GM21786 (cell line): ENCODE measurements around the gene ADIPOR2.
"Not testable (repeated sequence)": the region's sequence is repeated elsewhere in the genome, so short reads cannot be mapped to it uniquely, and the experiment has no call there.

ENCODE experiments used
- ATAC-seq: cut with Tn5 transposase; IDR thresholded peaks from one replicate; pipeline ENCODE4 v1.9.1; 2021; ENCODE audit not compliant: unreplicated experiment

Gene ADIPOR2

GRCh38 chr12:1702713-1703112 is 11.8 kb downstream of the ADIPOR2 start:
- ATAC-seq, result no peak

- no peak for ATAC-seq
Observed at GRCh38 chr12:1703771-1704722, 13.2 kb downstream of the ADIPOR2 start.

GRCh38 chr12:1705774-1706631 is 15.1 kb downstream of the ADIPOR2 start:
- ATAC-seq, result no peak

GRCh38 chr12:1706632-1706980 is 15.7 kb downstream of the ADIPOR2 start:
- ATAC-seq, result no peak

- no peak for ATAC-seq
Observed at GRCh38 chr12:1707051-1707450, 16.2 kb downstream of the ADIPOR2 start.

GRCh38 chr12:1709968-1710367 is 19.1 kb downstream of the ADIPOR2 start:
- not testable (repeated sequence) for ATAC-seq

GRCh38 chr12:1710870-1711269 is 20.0 kb downstream of the ADIPOR2 start:
- not testable (repeated sequence) for ATAC-seq

- ATAC-seq, result not testable (repeated sequence)
Observed at GRCh38 chr12:1711536-1712211, 20.8 kb downstream of the ADIPOR2 start.

GRCh38 chr12:1712305-1712704 is 21.4 kb downstream of the ADIPOR2 start:
- not testable (repeated sequence) for ATAC-seq

GRCh38 chr12:1712852-1713251 is 22.0 kb downstream of the ADIPOR2 start:
- ATAC-seq, result not testable (repeated sequence)

- ATAC-seq, result not testable (repeated sequence)
Observed at GRCh38 chr12:1713783-1714348, 23.0 kb downstream of the ADIPOR2 start.

GRCh38 chr12:1715459-1715858 is 24.6 kb downstream of the ADIPOR2 start:
- not testable (repeated sequence) for ATAC-seq

GRCh38 chr12:1716215-1716862 is 25.5 kb downstream of the ADIPOR2 start:
- no peak for ATAC-seq

GRCh38 chr12:1716911-1717310 is 26.0 kb downstream of the ADIPOR2 start:
- no peak for ATAC-seq

- no peak for ATAC-seq
Observed at GRCh38 chr12:1719139-1719538, 28.3 kb downstream of the ADIPOR2 start.

GRCh38 chr12:1720494-1720893 is 29.6 kb downstream of the ADIPOR2 start:
- ATAC-seq, result no peak

GRCh38 chr12:1723721-1724120 is 32.9 kb downstream of the ADIPOR2 start:
- no peak for ATAC-seq

- ATAC-seq, result no peak
Observed at GRCh38 chr12:1724250-1724649, 33.4 kb downstream of the ADIPOR2 start.

GRCh38 chr12:1726753-1727152 is 35.9 kb downstream of the ADIPOR2 start:
- ATAC-seq, result no peak

GRCh38 chr12:1728824-1729223 is 38.0 kb downstream of the ADIPOR2 start:
- no peak for ATAC-seq
